A549 (cell line): Measurements from ENCODE around the gene PAQR8.

Experiments used
- CTCF ChIP-seq: fragments of >200 bp; sonication (Bioruptor Twin); formaldehyde crosslinking; IDR thresholded peaks from 3 replicates; pipeline ENCODE4 v1.5.1; 2016
- E2F6 ChIP-seq: IDR thresholded peaks from 2 replicates; pipeline ENCODE4 v1.6.1; 2012; ENCODE audit warnings: low read depth, borderline replicate concordance
- EHMT2 ChIP-seq: fragments of 200-600 bp; sonication (generic); IDR thresholded peaks from 2 replicates; pipeline ENCODE4 v1.6.1; 2016; ENCODE audit warnings: antibody characterized with exemption, low read depth, mild to moderate bottlenecking, moderate library complexity
- ELK1 ChIP-seq: fragments of 150-350 bp; IDR thresholded peaks from 2 replicates; pipeline ENCODE4 v1.6.1; 2014; ENCODE audit warnings: low read depth, mild to moderate bottlenecking, low read length
- GATA3 ChIP-seq: IDR thresholded peaks from 2 replicates; pipeline ENCODE4 v1.6.1; 2012; ENCODE audit warnings: borderline replicate concordance
- POLR2AphosphoS2 ChIP-seq: conservative IDR thresholded peaks from 2 replicates; pipeline ENCODE4 v1.6.1; 2012; ENCODE audit warnings: low read length, improper control_type of control experiment, inconsistent platforms
- RCOR1 ChIP-seq: fragments of 150-350 bp; IDR thresholded peaks from 2 replicates; pipeline ENCODE4 v1.6.1; 2014; ENCODE audit warnings: antibody characterized with exemption, low read length, low read depth
- ZSCAN20 ChIP-seq: fragments of 250-450 bp; sonication (Bioruptor Pico); IDR thresholded peaks from 2 replicates; pipeline ENCODE4 v1.8.0; 2022; ENCODE audit warnings: mild to moderate bottlenecking, moderate library complexity

GRCh38 chr6:52403086-52403485, 41.1 kb downstream of the PAQR8 start:
- no peak for TF ChIP-seq CTCF
- no peak for TF ChIP-seq GATA3
- no peak for TF ChIP-seq RCOR1
- no peak for TF ChIP-seq ELK1
- no peak for TF ChIP-seq E2F6
- no peak for TF ChIP-seq ZSCAN20 (CRISPR knock-in tag)
- no peak for TF ChIP-seq EHMT2
- no peak for TF ChIP-seq POLR2AphosphoS2
